Measurements from ENCODE around the gene ECHS1. TPM values are rescaled to one million over a fixed set of nuclear protein-coding genes. Genes with fewer than 3 reads are reported as not detected.

The ECHS1 gene
- total RNA-seq (10 to 100 TPM in 4 of 5 donors, 1 to 10 TPM in 1; 5.3 to 81.7 (median 46.8) TPM), polyA plus RNA-seq (100 to 1,000 TPM in 2 of 3 donors, 10 to 100 TPM in 1; 99.6 to 103 (median 103) TPM)
- long read RNA-seq, donor 1, transcript ECHS1-201 (8 exons, 1,617 nt), result major isoform, 35 of 35 reads
- long read RNA-seq, donor 1, partial matches to known transcripts, result 0 of 35 reads
- long read RNA-seq, donor 1, other reads (novel, unspliced or antisense), result 0 of 35 reads
- long read RNA-seq, donor 2, transcript ECHS1-201 (8 exons, 1,617 nt), result major isoform, 42 of 42 reads
- long read RNA-seq, donor 2, partial matches to known transcripts, result 0 of 42 reads
- long read RNA-seq, donor 2, other reads (novel, unspliced or antisense), result 0 of 42 reads
- long read RNA-seq, donor 3, transcript ECHS1-201 (8 exons, 1,617 nt), result major isoform, 35 of 49 reads
- long read RNA-seq, donor 3, partial matches to known transcripts, result 14 of 49 reads
- long read RNA-seq, donor 3, other reads (novel, unspliced or antisense), result 0 of 49 reads
- long read RNA-seq, donor 4, transcript ECHS1-201 (8 exons, 1,617 nt), result major isoform, 5 of 5 reads
- long read RNA-seq, donor 4, partial matches to known transcripts, result 0 of 5 reads
- long read RNA-seq, donor 4, other reads (novel, unspliced or antisense), result 0 of 5 reads
- long read RNA-seq, donor 5, transcript ECHS1-201 (8 exons, 1,617 nt), result major isoform, 51 of 58 reads
- long read RNA-seq, donor 5, partial matches to known transcripts, result 7 of 58 reads
- long read RNA-seq, donor 5, other reads (novel, unspliced or antisense), result 0 of 58 reads
- long read RNA-seq, donor 6, transcript ECHS1-201 (8 exons, 1,617 nt), result major isoform, 117 of 128 reads
- long read RNA-seq, donor 6, partial matches to known transcripts, result 11 of 128 reads
- long read RNA-seq, donor 6, other reads (novel, unspliced or antisense), result 0 of 128 reads
- long read RNA-seq, donor 7, transcript ECHS1-201 (8 exons, 1,617 nt), result major isoform, 42 of 49 reads
- long read RNA-seq, donor 7, partial matches to known transcripts, result 7 of 49 reads
- long read RNA-seq, donor 7, other reads (novel, unspliced or antisense), result 0 of 49 reads
- long read RNA-seq, donor 8, transcript ECHS1-201 (8 exons, 1,617 nt), result major isoform, 50 of 85 reads
- long read RNA-seq, donor 8, partial matches to known transcripts, result 35 of 85 reads
- long read RNA-seq, donor 8, other reads (novel, unspliced or antisense), result 0 of 85 reads
- long read RNA-seq, donor 9, transcript ECHS1-201 (8 exons, 1,617 nt), result major isoform, 52 of 52 reads
- long read RNA-seq, donor 9, partial matches to known transcripts, result 0 of 52 reads
- long read RNA-seq, donor 9, other reads (novel, unspliced or antisense), result 0 of 52 reads
- long read RNA-seq, donor 10, transcript ECHS1-201 (8 exons, 1,617 nt), result major isoform, 21 of 27 reads
- long read RNA-seq, donor 10, partial matches to known transcripts, result 6 of 27 reads
- long read RNA-seq, donor 10, other reads (novel, unspliced or antisense), result 0 of 27 reads

DNA sequence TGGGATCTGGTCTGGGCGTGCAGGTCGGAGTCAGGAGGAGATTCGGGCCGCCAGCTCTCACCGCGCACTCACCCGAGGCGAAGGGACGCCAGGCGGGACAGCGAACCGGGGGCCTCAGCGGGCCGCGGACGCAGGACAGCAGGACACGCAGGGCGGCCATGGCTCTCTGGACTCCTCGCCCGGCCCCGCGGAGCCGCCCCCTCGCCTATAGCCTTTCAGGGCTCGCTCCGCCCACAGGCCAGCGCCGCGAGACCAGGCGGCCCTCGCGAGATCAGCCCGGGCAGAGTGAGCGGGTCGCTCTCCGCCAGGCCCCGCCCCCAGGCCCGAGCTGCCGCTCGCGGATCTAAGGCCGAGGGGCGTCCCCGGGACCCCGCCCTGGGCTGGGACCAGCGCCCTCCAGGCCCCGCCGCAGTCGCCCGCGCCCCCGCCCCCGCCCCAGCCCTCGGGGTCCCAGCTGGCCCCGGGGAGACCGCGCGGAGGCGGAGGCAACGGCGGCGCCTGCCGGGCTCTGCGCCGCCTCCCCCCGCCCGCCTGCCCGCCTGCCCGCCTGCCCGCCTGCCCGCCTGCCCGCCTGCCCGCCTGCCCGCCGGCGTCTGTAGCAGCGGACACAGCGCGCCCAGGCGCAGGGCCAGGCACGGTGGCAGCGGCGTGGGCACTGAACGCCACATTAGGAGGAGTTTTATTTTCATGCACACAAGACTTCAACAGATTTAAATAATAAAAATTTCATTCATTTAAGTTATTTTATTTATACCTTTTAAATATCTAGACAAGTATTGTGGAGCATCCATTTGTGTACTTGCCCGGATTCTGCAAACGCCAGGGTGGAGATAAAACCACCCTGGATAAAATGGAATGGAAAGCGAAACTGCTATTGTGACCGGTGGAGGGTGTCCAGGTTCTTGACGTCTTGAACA, at the start of gene ECHS1:
Gene ECHS1, minus strand, starts transcription at position 181 of the 917 bp plus-strand sequence. Its CDS starts 21 bp downstream, at position 160.
- Histone ChIP-seq H3K4me3 (peak within 1 kb of the TSS; percentile 78 to 97 (median 86)), H3K36me3 (peaks cover 23 to 34% (median 30%) of the 10 kb centered on the region in 4 donors), H3K9me3 (no peaks in the 10 kb centered on the region), H3K27me3 (no peaks in the 10 kb centered on the region), H3K27ac (peak within 1 kb of the TSS; percentile 74 to 96 (median 94)), H3K4me1 (peaks cover 24 to 43% (median 35%) of the 10 kb centered on the region in 4 donors)
- 0 to 1% (median 1%) methylated on average over 39 to 88 of the region's 89 CpGs for WGBS, 5 donors
- DNase-seq, result peak; percentile 97 to 99
- TF ChIP-seq EP300 (IDR thresholded peaks at IDR 0.05), result no peak
- peak in 2 of 3 donors; percentile 67 to 72 for TF ChIP-seq POLR2AphosphoS5 (IDR thresholded peaks at IDR 0.05)
- intact Hi-C loops (cut with DNase I; ENCODE audit: low total_unique reads), result no loop called here

DNA sequence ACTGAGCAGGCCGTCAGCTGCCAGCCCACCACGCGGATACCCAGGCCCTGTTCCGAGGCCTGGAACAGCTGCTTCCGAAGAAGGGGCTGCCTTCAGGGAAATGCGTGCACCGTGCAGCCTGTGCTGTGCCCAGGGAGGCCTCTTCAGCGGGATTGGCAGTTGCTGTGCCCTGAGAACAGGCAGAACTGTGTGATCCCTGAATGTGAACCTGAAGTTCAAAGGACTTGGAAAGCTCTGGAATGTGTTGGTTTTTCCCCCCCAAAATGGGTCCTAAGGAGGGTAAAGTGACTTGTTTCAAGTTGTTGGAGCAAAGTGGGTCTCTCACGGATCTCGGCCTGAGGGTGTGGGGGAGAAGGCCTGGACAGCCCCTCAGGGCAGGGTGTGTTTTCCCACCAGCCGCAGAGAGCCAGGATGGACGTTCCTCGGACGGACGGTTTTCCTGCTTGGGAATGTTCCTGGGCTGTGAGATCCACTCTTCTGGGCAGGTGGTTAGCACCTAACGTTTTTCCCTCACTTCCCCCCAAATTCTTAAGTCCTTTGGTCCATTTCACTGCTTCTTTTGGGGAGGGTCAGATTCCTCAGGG, 49.2 kb upstream of the ECHS1 start:
- Histone ChIP-seq H3K36me3 (peaks cover 15 to 40% (median 37%) of the 10 kb centered on the region in 4 donors), H3K27ac (no peak overlapping the region), H3K27me3 (peaks cover 0 to 44% (median 14%) of the 10 kb centered on the region in 3 donors), H3K4me3 (no peak overlapping the region), H3K9me3 (no peaks in the 10 kb centered on the region), H3K4me1 (peaks cover 7 to 11% (median 10%) of the 10 kb centered on the region in 4 donors)
- intact Hi-C loops (cut with DNase I; ENCODE audit: low total_unique reads), result no loop called here
- TF ChIP-seq POLR2A (IDR thresholded peaks at IDR 0.05) (no peak), POLR2AphosphoS5 (IDR thresholded peaks at IDR 0.05) (no peak), EP300 (IDR thresholded peaks at IDR 0.05) (no peak)
- TF ChIP-seq, protein P1, sequence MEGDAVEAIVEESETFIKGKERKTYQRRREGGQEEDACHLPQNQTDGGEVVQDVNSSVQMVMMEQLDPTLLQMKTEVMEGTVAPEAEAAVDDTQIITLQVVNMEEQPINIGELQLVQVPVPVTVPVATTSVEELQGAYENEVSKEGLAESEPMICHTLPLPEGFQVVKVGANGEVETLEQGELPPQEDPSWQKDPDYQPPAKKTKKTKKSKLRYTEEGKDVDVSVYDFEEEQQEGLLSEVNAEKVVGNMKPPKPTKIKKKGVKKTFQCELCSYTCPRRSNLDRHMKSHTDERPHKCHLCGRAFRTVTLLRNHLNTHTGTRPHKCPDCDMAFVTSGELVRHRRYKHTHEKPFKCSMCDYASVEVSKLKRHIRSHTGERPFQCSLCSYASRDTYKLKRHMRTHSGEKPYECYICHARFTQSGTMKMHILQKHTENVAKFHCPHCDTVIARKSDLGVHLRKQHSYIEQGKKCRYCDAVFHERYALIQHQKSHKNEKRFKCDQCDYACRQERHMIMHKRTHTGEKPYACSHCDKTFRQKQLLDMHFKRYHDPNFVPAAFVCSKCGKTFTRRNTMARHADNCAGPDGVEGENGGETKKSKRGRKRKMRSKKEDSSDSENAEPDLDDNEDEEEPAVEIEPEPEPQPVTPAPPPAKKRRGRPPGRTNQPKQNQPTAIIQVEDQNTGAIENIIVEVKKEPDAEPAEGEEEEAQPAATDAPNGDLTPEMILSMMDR (IDR thresholded peaks at IDR 0.05), result no peak
- DNase-seq, result no peak
- 83 to 89% (median 85%) methylated on average over 14 to 16 of the region's 16 CpGs for WGBS, 5 donors

DNA sequence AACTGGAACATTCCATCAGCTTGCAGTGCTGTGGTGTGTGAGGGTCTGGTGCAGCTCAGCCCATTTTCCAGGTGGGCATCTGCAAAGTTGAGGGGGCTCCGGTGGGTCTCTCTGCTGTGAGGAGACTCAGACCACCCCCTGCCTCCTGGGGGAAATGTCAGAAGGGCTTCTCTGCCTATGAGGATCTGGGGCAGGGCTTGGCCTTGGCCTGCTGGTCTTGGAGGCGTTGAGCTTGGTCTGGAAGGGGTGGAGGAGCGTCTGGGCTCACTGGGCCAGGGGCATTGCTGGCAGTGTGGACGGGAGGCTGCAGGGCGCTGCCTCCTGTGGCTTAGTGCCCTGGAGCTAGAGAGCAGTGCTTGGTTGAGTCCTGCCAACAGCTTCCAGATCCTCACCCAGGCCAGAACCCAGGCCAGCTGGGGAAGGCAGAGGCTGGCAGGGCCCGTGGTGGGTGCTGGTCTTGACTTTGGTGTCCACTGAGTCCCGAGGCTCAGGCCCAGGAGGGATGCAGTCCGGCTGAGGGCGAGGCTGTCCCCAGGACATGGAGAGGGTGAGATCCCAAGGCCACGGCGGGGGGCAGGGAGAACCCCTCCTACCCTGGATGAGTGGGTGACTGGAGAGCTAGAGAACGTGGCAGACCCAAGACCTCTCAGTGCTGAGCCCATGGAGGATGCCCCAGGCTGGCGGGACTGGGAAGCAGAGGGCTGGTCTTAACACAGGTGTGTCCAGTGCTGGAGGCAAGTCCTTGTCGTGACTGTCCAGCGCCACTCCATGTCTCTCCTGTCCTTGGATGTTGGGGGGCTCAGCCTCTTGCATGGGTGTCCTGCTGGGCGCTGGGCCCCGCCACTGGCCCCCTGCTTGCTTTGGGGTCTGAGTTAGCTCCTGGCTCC, 48.4 kb upstream of the ECHS1 start:
- peaks cover 7 to 11% (median 10%) of the 10 kb centered on the region in 4 donors for H3K4me1 ChIP-seq
- DNase-seq, result no peak
- WGBS, 5 donors, result 81 to 91% (median 86%) methylated on average over 4 to 16 of the region's 17 CpGs
- TF ChIP-seq EP300 (IDR thresholded peaks at IDR 0.05), result no peak
- intact Hi-C loops (cut with DNase I; ENCODE audit: low total_unique reads), result no loop called here
- H3K27me3 ChIP-seq, result peaks cover 0 to 44% (median 14%) of the 10 kb centered on the region in 3 donors
- no peak overlapping the region for H3K27ac ChIP-seq
- H3K9me3 ChIP-seq, result no peaks in the 10 kb centered on the region
- H3K4me3 ChIP-seq, result no peak overlapping the region
- H3K36me3 ChIP-seq, result peaks cover 15 to 40% (median 37%) of the 10 kb centered on the region in 4 donors

DNA sequence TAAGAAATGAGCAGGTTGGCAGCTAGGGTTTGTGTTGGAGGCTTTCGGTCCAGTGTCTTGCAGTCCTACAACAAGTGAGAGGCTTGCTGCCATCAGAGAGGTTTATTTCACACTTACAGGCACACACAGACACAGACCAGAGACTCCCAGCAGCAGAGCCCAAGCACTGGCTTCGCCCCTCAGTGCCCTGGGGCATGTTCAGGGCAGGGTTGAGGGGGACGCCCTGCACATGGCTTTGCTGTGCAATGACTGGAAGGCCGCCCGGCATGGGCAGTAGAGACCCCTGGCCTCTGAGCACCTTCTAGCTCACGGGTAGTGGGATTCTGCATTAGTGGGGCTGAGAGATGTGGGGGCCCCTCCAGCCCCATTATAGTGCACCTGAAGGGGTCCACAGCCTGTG, 47.4 kb upstream of the ECHS1 start:
- 83 to 100% (median 89%) methylated on average over 3 to 6 of the region's 6 CpGs for WGBS, 5 donors
- Histone ChIP-seq H3K9me3 (no peaks in the 10 kb centered on the region), H3K27ac (no peak overlapping the region), H3K27me3 (peaks cover 0 to 44% (median 14%) of the 10 kb centered on the region in 3 donors), H3K36me3 (peaks cover 20 to 45% (median 43%) of the 10 kb centered on the region in 4 donors), H3K4me1 (peaks cover 7 to 11% (median 10%) of the 10 kb centered on the region in 4 donors), H3K4me3 (no peak overlapping the region)
- TF ChIP-seq EP300 (IDR thresholded peaks at IDR 0.05) (no peak), POLR2A (IDR thresholded peaks at IDR 0.05) (no peak), POLR2AphosphoS5 (IDR thresholded peaks at IDR 0.05) (no peak)
- TF ChIP-seq, protein P1 (IDR thresholded peaks at IDR 0.05), result no peak
- no peak for DNase-seq
- intact Hi-C loops (cut with DNase I; ENCODE audit: low total_unique reads), result no loop called here

All from stomach (tissue), 19 donors.